ENCODE measurements around the gene NRF1. TPM values are rescaled to one million over a fixed set of nuclear protein-coding genes. Genes with fewer than 3 reads are reported as not detected.

NRF1 gene
- total RNA-seq, 1 experiment from 2014 or later, result 13.6 TPM

GRCh38 chr7:129644634-129645230 is 33.2 kb downstream of the NRF1 start:
- POLR2A ChIA-PET (ENCODE audit: unreplicated experiment), result no interaction called here
- ATAC-seq, result no peak; the same call in 1 of the 2 replicates

GRCh38 chr7:129646369-129647021 is 35.0 kb downstream of the NRF1 start:
- ChIA-PET CTCF (no interaction called here), POLR2A (ENCODE audit: unreplicated experiment) (interaction anchor here (0.7 kb wide), 1 partner anchor 207 kb away, joined by 3 read pairs; no protein-coding TSS in a partner anchor)
- no peak overlapping the region for H3K27ac ChIP-seq (ENCODE audit: low read length)
- H2AFZ ChIP-seq (ENCODE audit: low read length), result no peak overlapping the region
- intact Hi-C loops (cut with micrococcal nuclease), result no loop called here
- no peaks in the 10 kb centered on the region for H4K20me1 ChIP-seq (ENCODE audit: low read length)
- no peaks in the 10 kb centered on the region for H3K9me2 ChIP-seq (replicated peaks; ENCODE audit: low read length)
- peaks cover 34% of the 10 kb centered on the region for H3K79me2 ChIP-seq (ENCODE audit: low read length)
- H3F3A ChIP-seq (ENCODE audit: low read length, unreplicated experiment), result no peaks in the 10 kb centered on the region
- TF ChIP-seq EZH2 (IDR thresholded peaks at IDR 0.05; ENCODE audit: low read length, unreplicated experiment) (no peak), CTCF (conservative IDR thresholded peaks at IDR 0.05; ENCODE audit: low read depth, low read length) (no peak), EZH2phosphoT487 (IDR thresholded peaks at IDR 0.05; ENCODE audit: borderline replicate concordance, low read length) (no peak)
- H3K9me3 ChIP-seq (ENCODE audit: low read length), result no peaks in the 10 kb centered on the region
- ATAC-seq (no peak), DNase-seq (no peak)
- H3K9ac ChIP-seq (ENCODE audit: low read length), result no peak overlapping the region
- no TSS peak for BruUV-seq (replicated peaks)
- H3K4me1 ChIP-seq (ENCODE audit: insufficient read depth, low read length), result peaks cover 49% of the 10 kb centered on the region
- H3K4me2 ChIP-seq (ENCODE audit: low read length), result no peak overlapping the region
- no peaks in the 10 kb centered on the region for H3K36me3 ChIP-seq (ENCODE audit: low read depth, low read length)
- no peaks in the 10 kb centered on the region for H3K27me3 ChIP-seq (ENCODE audit: low read length)
- no peak overlapping the region for H3K4me3 ChIP-seq (ENCODE audit: low read length)

More at GRCh38 chr7:129644634-129645230, 33.2 kb downstream of the NRF1 start:
- peak; percentile 67 for DNase-seq
- no TSS peak for BruUV-seq (replicated peaks)
- Histone ChIP-seq H3K27ac (ENCODE audit: low read length) (no peak overlapping the region), H3K79me2 (ENCODE audit: low read length) (peaks cover 30% of the 10 kb centered on the region), H3K9ac (ENCODE audit: low read length) (no peak overlapping the region), H3K4me2 (ENCODE audit: low read length) (no peak overlapping the region), H3F3A (ENCODE audit: low read length, unreplicated experiment) (no peaks in the 10 kb centered on the region), H3K9me3 (ENCODE audit: low read length) (no peaks in the 10 kb centered on the region), H3K36me3 (ENCODE audit: low read depth, low read length) (no peaks in the 10 kb centered on the region), H3K4me3 (ENCODE audit: low read length) (no peak overlapping the region), H3K9me2 (replicated peaks; ENCODE audit: low read length) (no peaks in the 10 kb centered on the region), H2AFZ (ENCODE audit: low read length) (no peak overlapping the region), H3K27me3 (ENCODE audit: low read length) (no peaks in the 10 kb centered on the region), H4K20me1 (ENCODE audit: low read length) (no peaks in the 10 kb centered on the region), H3K4me1 (ENCODE audit: insufficient read depth, low read length) (peaks cover 38% of the 10 kb centered on the region)
- CTCF ChIA-PET, result interaction anchor here (0.5 to 0.7 kb wide), 3 partner anchors 135 to 277 kb away, joined by 3 to 5 read pairs (median 3); no protein-coding TSS in a partner anchor
- peak; percentile 70 for TF ChIP-seq CTCF (conservative IDR thresholded peaks at IDR 0.05; ENCODE audit: low read depth, low read length)
- no peak for TF ChIP-seq EZH2phosphoT487 (IDR thresholded peaks at IDR 0.05; ENCODE audit: borderline replicate concordance, low read length)
- TF ChIP-seq EZH2 (IDR thresholded peaks at IDR 0.05; ENCODE audit: low read length, unreplicated experiment), result no peak
- intact Hi-C loops (cut with micrococcal nuclease), result loop anchor here (1.0 to 5.0 kb wide), 5 partner anchors 62 to 302 kb away; no protein-coding TSS in a partner anchor
